Measurements from ENCODE around the gene FAAP20.

- TF ChIP-seq POLR2AphosphoS5 (IDR thresholded peaks at IDR 0.05; ENCODE audit: insufficient read depth, low read depth, low read length): no peak
- no peak for TF ChIP-seq CTCF (IDR thresholded peaks at IDR 0.05; ENCODE audit: extremely low read depth in 1 of 2, insufficient read depth in 1 of 2, low read depth in 1 of 2, low read length in 2 of 2)
Observed at GRCh38 chr1:2185880-2186855, 8.4 kb downstream of the FAAP20 start.
